Neural progenitor cell (in vitro differentiated cells): Measurements from ENCODE around the gene KSR1.

Source experiments
- CTCF ChIP-seq: fragments of 200-600 bp; sonication (generic); IDR thresholded peaks from 2 replicates; pipeline ENCODE4 v1.5.1; 2017; ENCODE audit warnings: antibody characterized with exemption, mild to moderate bottlenecking
- EZH2 ChIP-seq: fragments of 200-600 bp; sonication (generic); IDR thresholded peaks from 2 replicates; pipeline ENCODE4 v1.6.1; 2017; ENCODE audit warnings: antibody characterized with exemption, mild to moderate bottlenecking, moderate library complexity

DNA sequence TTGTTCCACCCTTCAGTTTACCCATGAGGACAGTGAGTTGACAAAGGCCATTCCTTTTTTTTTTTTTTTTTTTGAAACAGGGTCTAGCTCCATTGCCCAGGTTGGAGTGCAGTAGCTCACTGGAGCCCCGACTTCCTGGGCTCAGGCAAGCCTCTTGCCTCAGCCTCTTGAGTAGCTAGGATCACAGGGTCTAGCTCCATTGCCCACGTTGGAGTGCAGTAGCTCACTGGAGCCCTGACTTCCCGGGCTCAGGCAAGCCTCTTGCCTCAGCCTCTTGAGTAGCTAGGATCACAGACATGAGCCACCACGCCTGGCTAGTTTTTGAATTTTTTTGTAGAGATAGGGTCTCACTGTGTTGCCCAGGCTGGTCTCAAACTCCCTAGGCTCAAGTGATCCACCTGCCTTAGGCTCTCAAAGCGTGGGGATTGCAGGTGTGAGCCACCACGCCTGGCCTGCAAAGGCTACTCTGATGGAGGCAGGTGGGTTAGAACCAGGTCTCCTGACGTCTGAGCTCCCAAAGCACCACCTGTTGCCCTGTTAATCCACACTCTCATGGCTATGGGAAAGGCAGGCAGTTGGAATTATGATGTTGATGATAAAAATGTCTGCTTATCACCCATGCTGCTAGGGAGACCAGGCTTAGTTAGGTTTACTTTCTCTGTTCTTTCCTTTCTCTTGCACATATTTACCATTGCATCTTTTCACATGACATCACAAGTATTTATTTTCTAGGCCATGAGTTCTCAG is 65.2 kb downstream of the KSR1 start:
- no peak for TF ChIP-seq CTCF
- TF ChIP-seq EZH2 = no peak
